Progenitor cell of endocrine pancreas (in vitro differentiated cells): ENCODE results near the gene IFI6. TPM values are rescaled to one million over a fixed set of nuclear protein-coding genes. Genes with fewer than 3 reads are reported as not detected.

Experiments
- DNase-seq: peaks from one replicate; pipeline ENCODE4 v3.0.0; 2021; ENCODE audit warnings: low spot score; ENCODE audit not compliant: unreplicated experiment
- H3K27ac Mint-ChIP-seq: 2 replicates; pipeline ENCODE4 v1.8.0; 2021; ENCODE audit warnings: mild to moderate bottlenecking, moderate library complexity, mixed read lengths
- H3K27me3 Mint-ChIP-seq: 2 replicates; pipeline ENCODE4 v1.8.0; 2021; ENCODE audit warnings: mixed read lengths
- H3K36me3 Mint-ChIP-seq: 2 replicates; pipeline ENCODE4 v1.8.0; 2022; ENCODE audit warnings: mixed read lengths; ENCODE audit not compliant: insufficient read depth
- H3K4me1 Mint-ChIP-seq: 2 replicates; pipeline ENCODE4 v1.8.0; 2021; ENCODE audit warnings: low read depth, mixed read lengths
- H3K4me3 Mint-ChIP-seq: 2 replicates; pipeline ENCODE4 v1.8.0; 2021; ENCODE audit warnings: low read depth, mild to moderate bottlenecking, moderate library complexity, mixed read lengths
- H3K9me3 Mint-ChIP-seq: 2 replicates; pipeline ENCODE4 v1.8.0; 2021; ENCODE audit warnings: low read depth, mixed read lengths
- CTCF ChIP-seq: fragments of 200-600 bp; sonication (generic); IDR thresholded peaks from one replicate; pipeline ENCODE4 v1.5.0; 2021; ENCODE audit warnings: antibody characterized with exemption, mild to moderate bottlenecking; ENCODE audit not compliant: unreplicated experiment
- total RNA-seq: library from RNA; stranded (reverse); gene quantifications from 2 replicates; pipeline ENCODE4 v1.2.1, GENCODE V29; 2021

Gene IFI6
- total RNA-seq, 1 donor from 2014 or later, result 4.4 TPM

DNA sequence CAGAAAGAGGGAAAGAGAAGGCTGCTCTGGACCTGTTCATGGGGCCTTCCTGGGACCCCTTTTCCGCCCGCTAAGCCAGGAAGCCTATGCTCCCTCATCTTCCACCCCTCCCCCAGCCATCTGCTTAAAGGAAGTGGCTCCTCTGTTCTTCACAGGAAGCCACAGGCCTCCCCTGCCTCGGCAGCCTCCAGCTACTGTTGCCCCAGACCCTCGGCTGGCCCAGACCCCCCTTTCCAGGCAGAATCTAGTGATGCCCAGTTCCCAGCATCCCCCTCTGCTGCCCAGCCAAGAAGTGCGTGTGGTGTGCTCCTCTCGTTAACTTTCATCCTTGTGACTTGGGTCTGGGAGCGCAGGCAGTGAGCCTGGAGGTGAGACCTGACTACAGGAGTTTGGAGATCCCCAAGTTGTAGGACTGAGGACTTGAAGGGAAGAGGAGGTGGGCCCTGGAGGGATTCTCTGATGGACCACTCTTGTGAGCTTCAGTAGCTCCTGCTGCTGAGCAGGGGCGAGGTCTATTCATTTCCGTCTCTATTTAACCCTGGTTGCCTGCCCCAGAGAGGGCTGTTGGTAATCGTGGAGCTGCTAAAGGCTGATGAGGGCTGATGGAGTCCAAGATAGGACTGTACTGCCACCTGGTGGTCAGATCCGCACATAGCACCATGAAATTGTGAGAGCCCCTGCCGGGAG is 9.1 kb downstream of the IFI6 start:
- peaks cover 1% of the 10 kb centered on the region for H3K4me1 Mint-ChIP-seq
- peak overlapping the region; percentile 27 for H3K27ac Mint-ChIP-seq
- peaks cover 25% of the 10 kb centered on the region for H3K27me3 Mint-ChIP-seq
- no peaks in the 10 kb centered on the region for H3K36me3 Mint-ChIP-seq
- no peak overlapping the region for H3K4me3 Mint-ChIP-seq
- peak; percentile 88 for DNase-seq
- H3K9me3 Mint-ChIP-seq, result no peaks in the 10 kb centered on the region
- peak; percentile 81 for TF ChIP-seq CTCF

DNA sequence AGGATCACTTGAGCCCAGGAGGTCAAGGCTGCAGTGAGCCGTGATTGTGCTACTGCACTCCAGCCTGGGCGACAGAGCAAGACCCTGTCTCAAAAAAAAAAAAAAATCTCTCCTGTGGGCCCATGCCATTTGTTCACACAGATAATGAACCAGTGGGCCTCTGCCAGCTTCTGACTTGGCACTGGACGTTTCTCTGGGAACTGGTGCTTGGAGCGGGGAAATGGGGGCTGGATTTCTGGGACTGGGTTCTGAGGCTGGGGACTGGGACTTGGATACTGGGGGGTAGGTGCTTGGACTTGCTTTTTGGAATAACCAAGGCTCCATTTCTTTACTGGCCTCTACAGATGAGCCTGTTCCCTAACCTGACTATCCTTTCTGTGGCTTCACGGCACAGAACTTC is 9.7 kb downstream of the IFI6 start:
- Mint-ChIP-seq H3K27me3 (peaks cover 25% of the 10 kb centered on the region), H3K9me3 (no peaks in the 10 kb centered on the region), H3K36me3 (no peaks in the 10 kb centered on the region), H3K4me3 (no peak overlapping the region), H3K27ac (no peak overlapping the region), H3K4me1 (peaks cover 1% of the 10 kb centered on the region)
- no peak for TF ChIP-seq CTCF
- DNase-seq, result no peak

GRCh38 chr1:27661412-27662075 is 10.4 kb downstream of the IFI6 start:
- Mint-ChIP-seq H3K4me3 (no peak overlapping the region), H3K4me1 (peaks cover 1% of the 10 kb centered on the region), H3K27me3 (peaks cover 25% of the 10 kb centered on the region), H3K27ac (no peak overlapping the region), H3K9me3 (no peaks in the 10 kb centered on the region), H3K36me3 (no peaks in the 10 kb centered on the region)
- DNase-seq, result no peak
- TF ChIP-seq CTCF, result no peak

DNA sequence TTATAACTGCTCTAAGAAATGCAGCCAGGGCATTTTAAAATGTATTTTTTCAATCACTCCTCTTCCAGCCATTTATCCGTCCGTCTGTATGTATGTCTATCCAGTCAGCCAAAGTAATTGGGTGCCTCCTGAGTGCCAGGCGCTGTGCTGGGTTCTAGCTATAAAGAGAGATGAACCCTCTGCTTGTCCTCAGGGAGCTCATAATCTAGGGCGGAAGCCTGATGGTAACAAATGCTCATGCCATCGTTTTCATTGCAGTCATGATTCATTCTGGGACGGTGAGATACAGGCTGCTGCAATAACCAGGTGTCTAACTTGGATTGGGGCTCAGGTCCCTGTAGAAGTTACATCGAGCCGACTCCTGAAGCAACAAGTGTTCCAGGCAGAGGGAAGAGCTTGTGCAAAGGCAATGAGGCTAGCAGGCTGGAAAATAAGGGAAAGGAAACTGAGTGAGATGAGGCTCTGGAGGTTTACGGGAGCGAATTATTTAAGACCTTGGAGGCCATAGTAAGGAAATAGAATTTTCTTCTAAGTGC is 11.6 kb downstream of the IFI6 start:
- Mint-ChIP-seq H3K4me3 (peak overlapping the region; percentile 74), H3K4me1 (peaks cover 4% of the 10 kb centered on the region), H3K9me3 (no peaks in the 10 kb centered on the region), H3K27ac (peak overlapping the region; percentile 69), H3K36me3 (no peaks in the 10 kb centered on the region), H3K27me3 (peaks cover 25% of the 10 kb centered on the region)
- TF ChIP-seq CTCF, result no peak
- DNase-seq, result no peak

DNA sequence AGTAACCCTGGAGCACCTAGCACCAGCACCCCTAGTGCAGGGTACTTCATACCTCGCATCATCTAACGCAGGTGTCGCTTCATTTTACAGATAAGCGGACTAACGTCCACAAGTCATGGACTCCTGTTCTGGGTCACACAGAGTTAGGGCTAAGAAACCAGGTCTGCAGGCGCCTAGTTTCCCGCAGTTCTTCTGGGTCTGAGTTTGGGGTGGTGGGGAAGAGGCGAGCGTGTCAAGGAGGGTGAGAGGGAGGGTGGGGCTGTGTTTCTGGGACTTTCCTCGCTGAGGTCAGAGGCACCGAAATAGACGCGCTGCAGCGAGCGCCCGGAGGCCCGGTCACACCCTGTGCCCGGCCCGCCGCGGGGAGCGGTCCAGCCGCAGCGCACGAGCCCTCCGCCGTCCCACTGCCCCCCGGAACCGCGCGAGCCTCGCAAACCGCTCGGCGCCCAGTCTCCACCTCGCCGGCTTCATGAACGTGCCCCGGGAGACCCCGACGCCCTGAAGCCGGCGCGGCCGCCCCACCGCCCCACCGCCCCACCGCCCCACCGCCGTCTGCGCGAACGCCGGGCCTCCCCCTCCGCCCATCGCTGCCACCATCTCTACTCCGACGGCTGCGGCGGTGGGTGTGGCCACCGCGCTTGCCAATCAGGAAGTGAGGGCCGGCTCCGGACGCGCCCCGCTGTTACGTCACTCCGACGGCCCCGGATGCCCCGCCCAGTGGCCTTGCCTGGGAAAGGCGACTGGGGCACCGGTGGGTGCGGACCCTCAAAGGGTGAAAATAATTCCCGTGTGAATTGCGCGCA is 12.3 kb downstream of the IFI6 start:
- H3K4me1 Mint-ChIP-seq, result peaks cover 10% of the 10 kb centered on the region

More for the DNA sequence above, 12.3 kb downstream of the IFI6 start:
- Mint-ChIP-seq H3K9me3 (no peaks in the 10 kb centered on the region), H3K27me3 (peaks cover 25% of the 10 kb centered on the region), H3K27ac (peak overlapping the region; percentile 73), H3K36me3 (no peaks in the 10 kb centered on the region), H3K4me3 (peak overlapping the region; percentile 74)
- TF ChIP-seq CTCF, result no peak
- DNase-seq, result peak; percentile 81
